Measurements from ENCODE around the gene KBTBD13.

Gene KBTBD13

GRCh38 chr15:65076486-65077290 is at the start of gene KBTBD13:
Gene KBTBD13 (plus strand): TSS chr15:65076746. CDS start chr15:65076816, 70 bp downstream.
- no peak for DNase-seq (ENCODE audit: low spot score)

DNA sequence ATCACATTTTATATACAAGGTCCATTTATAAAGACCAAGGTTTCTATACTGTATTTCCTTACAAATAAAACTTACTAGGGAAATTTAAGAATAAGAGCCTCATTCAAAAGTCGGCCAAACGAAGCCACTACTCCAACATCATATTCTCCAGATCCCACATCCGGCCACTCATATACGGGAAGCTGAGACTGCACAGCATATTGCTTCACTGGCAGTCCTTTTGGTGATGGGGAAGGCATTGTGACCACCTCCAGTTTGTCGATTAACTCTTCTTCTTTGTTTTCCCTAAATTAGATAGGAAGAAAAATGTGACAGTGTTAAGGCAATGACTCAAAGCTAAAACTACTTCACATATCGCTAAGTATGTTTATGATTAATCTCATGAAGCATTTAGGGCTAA is 49.8 kb upstream of the KBTBD13 start:
- no peak for DNase-seq (ENCODE audit: low spot score)

GRCh38 chr15:65027593-65027992 is 49.0 kb upstream of the KBTBD13 start:
- no peak for DNase-seq (ENCODE audit: low spot score)

GRCh38 chr15:65028338-65028737 is 48.2 kb upstream of the KBTBD13 start:
- peak; percentile 15 for DNase-seq (ENCODE audit: low spot score)

DNA sequence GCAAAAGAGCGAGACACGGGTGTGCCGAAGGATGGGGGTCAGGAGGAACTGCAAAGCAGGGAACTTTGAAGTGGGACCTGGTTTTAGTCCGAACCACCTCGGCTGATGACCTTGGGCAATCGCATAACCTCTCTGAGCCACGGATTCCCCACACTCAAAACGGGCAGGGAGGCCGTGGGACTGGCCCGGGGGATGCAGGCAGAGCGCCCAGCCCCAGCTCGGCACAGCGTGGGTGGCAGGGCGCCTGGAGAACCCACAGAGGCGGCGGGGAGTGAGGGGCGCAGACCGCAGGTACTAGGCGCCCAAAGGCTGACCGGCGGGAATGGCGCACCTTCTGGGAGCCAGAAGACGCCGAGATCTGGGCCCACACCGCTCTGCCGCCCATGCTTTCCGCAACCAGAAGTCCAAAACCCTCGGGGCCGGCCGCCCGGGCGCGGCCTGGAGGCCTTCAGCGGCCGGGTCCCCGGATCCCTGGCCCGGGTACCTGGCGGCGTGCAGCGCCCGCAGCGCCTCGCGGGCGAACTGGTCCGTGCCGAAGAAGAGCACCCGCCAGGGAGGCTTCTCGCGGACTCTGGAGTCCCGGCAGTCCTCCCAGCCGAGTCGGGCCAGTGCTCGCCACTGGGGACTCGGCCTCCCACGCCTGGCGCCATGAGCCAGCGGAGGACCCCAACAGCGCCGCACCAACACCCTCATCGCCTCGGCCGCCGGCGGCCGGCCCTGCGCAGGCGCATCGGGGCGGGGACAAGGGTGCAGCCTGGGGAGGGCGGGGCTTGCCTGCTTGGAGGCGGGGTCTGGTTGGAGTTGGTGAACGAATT is 47.4 kb upstream of the KBTBD13 start, which contains the start of gene MTFMT:
TSS of gene MTFMT (minus strand) at position 719 of the 815 bp plus-strand sequence. CDS start at position 693, 26 bp downstream.
- peak; percentile 100 for DNase-seq (ENCODE audit: low spot score)

DNA sequence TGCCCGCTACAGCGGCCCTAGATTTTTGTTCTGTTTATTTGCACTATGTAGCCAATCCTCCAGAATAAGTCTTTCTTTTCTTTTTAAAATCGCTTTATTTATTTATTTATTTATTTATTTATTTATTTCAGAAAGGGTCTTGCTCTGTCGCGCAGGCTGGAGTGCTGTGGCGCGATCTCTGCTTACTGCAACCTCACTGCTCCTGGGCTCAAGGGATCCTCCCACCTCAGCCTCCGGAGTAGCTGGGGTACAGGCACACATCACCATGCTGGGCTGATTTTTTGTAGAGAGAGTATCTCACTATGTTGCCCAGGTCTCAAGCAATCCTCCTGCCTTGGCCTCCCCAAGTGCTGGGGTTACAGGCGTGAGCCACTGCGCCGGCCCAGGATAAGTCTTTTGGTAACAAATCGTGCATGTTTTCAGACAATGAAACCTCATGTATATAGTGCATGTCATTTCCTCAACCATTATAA is 46.8 kb upstream of the KBTBD13 start:
- DNase-seq (ENCODE audit: low spot score) = no peak

DNA sequence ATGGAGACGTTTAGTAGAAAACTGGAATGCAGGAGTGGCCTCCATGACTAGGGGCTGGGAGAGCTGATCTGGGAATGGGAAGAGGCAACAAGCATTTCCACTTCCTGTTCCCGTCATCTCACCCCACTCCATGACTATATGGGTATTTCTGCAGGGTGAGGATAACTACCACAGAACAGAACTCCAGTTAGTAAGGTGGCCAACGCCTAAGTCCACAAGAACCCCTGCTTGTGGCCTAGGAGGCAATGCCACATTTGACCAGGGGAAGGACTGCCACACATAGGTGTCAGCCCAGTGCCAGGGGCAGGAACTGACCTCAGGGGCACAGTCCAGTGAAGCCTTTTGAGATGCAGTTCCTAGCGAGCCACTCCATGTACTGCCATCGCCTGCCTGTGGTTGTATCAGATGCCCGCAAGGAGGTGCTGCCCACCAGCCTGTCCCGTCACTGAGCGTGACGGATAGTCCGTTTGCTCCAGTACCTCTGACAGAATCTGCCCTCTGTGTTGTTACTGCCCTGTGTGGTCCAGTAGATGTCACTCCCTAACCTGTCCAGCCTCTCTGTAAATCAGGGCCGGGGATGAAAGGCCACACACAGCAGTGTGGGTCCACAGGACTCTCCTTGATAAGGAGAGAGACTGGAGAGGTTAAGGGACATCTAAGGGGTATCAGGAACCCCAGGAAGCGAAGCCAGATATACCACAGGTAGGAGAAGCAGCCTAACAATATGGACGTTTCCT is 43.6 kb upstream of the KBTBD13 start:
- DNase-seq (ENCODE audit: low spot score) = peak; percentile 66

DNA sequence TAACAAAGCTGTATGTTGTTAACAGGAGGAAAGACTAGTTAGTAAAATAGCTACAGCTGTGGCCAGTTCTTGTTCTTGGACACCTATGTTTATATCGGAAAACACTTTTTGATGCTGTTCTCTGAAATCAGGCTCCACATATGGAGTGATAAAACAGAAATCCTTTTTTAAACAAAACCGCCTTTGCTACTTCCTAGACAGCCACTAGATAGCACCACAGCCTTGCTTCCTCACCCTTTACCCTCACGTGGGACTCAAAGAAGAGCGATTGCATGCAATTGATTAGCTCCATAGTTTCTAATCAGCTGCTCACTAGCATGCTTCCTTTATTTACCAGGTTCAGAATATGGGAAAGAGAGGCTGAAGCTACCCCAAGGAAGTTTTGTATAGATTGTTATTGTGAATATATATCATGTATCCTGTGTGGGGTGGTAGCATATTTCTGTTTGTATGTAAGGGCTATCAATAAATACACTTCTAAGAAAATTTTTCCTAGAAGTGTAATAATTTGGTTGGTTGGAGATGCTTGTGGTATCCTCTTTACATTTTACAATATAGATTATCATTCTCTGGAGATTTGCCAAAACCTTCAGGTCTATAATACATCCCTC is 42.8 kb upstream of the KBTBD13 start:
- DNase-seq (ENCODE audit: low spot score) = peak; percentile 71

GRCh38 chr15:65034719-65035118 is 41.8 kb upstream of the KBTBD13 start:
- DNase-seq (ENCODE audit: low spot score) = no peak

DNA sequence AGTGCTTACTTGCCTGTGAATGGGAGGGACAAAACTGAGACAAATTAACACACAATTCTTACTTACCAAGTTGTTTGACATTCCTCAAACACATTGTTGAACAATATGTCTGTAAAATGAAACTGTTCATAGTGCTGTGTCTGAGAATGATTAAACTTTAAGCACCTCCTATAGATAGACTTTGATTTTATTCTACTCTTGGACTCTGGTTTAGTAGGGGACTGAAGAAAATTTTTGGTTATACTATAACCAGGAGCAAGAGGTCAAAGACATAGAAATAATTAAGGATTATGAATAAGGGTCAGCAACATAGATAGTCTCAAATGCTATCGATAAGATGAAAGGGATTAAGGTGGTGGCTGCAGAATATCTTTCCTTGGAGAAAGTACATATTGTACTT is 39.2 kb upstream of the KBTBD13 start:
- DNase-seq (ENCODE audit: low spot score) = no peak

DNA sequence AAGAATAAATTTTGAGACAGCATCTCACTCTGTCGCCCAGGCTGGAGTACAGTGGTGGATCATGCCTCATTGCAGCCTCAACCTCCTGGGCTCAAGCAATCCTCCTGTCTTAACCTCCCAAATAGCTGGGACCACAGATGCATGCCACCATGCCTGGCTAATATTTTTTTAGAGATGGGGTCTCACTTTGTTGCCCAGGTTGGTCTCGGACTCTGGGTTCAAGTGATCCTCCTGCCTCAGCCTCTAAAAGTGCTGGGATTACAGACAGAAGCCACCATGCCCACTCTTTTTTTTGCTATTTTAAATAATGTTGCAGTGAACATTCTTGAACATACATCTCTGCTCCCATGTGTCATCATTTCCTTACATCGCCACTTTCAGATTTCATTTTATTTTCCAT is 38.1 kb upstream of the KBTBD13 start:
- DNase-seq (ENCODE audit: low spot score) = no peak

- DNase-seq (ENCODE audit: low spot score) = no peak
Observed at GRCh38 chr15:65038836-65039235, 37.7 kb upstream of the KBTBD13 start.

DNA sequence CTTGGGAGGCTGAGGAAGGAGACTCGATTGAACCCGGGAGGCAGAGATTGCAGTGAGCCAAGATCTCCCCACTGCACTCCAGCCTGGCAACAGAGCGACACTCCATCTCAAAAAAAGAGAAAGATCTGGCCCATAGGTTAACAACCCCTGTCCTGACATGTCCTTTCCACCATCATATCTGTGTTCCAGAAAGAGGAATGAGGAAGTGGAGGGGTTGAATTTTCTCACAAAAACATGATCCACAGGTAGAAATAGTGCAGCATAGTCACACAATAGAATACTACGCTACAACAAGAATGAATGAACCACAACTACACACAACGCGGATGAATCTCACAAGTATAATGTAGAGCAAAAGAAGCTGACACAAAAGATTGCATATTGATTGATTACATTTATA is 36.1 kb upstream of the KBTBD13 start:
- DNase-seq (ENCODE audit: low spot score) = no peak

GRCh38 chr15:65041787-65042186 is 34.8 kb upstream of the KBTBD13 start:
- DNase-seq (ENCODE audit: low spot score) = no peak

DNA sequence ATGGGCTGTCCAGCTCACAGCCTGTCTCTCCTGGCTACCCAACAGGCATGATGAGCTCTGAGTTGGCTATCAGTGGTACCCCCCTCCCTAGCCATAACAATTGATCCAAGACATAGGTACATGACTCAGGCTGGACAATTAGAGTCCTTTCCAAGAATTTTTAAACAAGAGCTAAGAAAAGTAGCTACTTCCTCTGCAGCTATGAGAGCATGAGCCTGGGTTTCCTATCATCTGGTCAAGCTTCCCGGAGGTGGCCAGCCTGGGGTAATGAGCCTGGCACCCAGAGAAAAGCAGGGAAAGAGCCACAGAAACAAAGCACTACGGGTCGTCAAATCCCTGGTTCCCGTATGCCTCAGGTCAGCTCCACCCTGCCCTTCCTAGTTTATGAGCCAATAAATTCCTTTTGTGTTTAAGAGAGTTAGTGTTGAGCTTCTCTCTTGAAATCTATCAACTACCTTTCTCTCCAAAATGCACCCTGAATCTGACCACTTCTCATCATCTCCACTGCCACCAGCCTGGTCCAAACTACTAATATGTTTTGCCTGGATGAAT is 33.7 kb upstream of the KBTBD13 start:
- no peak for DNase-seq (ENCODE audit: low spot score)

- peak; percentile 31 for DNase-seq (ENCODE audit: low spot score)
Observed at GRCh38 chr15:65044218-65044617, 32.3 kb upstream of the KBTBD13 start.

DNA sequence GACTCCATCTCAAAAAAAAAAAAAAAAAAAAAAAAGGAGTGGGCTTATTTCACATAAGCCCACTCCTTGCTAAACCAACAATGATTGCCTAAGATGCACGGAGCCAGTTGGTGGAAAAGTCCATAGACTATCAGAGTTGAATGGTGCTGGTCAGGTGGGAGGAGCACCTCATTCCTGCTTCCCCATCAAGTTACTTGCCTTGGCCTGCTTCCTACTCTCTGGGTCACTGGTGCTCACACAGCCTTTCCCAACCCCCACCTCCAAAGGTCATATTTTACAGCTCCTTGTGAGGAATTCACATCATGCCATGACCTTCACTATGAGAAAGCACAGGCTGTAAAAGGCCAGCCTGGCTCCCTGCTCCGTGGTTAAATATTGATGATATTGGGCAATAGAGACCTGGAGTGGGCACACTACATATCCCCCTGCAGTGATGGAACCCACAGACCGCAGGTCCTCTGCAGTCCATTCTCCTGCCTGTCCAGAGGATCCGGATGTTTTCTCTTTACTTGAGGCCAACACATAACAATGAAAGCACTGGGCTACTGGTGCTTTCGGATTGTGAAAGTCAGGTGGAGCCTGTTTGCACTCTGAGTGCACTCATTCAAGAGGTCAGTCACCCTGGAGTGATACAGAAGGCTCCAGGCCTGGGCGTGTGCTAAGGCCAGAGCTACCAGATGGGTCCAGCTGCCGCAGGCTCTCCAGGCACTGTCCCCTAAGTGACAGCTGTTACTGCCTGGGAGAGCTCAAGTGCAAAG is 31.6 kb upstream of the KBTBD13 start, which contains the start of gene SLC51B:
TSS of gene SLC51B (plus strand) at position 664 of the 758 bp plus-strand sequence. CDS start 4,618 bp downstream, outside the sequence.
- DNase-seq (ENCODE audit: low spot score) = no peak

- no peak for DNase-seq (ENCODE audit: low spot score)
Observed at GRCh38 chr15:65048241-65048640, 28.3 kb upstream of the KBTBD13 start.

DNA sequence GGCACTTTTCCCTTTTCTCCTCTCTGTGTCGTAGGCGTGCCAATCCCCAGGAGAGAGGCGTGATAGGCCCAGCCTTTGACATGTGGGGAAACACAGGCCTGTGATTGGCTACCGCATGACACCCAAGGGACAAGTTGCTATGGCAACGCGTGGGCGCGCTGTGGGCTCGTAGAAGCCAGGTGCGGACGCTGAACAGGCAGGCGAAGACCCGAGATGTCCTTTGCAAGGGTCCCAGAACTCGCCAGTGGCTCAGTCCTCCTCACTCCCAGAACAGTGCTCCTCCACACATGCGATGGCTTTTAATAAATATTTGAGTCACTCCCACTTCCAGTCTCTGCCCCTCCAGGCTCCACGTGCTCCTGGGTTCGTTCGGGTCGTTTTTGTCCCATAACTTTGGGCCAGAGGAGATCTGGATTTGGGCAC is 27.1 kb upstream of the KBTBD13 start:
- peak; percentile 99 for DNase-seq (ENCODE audit: low spot score)

GRCh38 chr15:65050270-65050669 is 26.3 kb upstream of the KBTBD13 start:
- no peak for DNase-seq (ENCODE audit: low spot score)

DNA sequence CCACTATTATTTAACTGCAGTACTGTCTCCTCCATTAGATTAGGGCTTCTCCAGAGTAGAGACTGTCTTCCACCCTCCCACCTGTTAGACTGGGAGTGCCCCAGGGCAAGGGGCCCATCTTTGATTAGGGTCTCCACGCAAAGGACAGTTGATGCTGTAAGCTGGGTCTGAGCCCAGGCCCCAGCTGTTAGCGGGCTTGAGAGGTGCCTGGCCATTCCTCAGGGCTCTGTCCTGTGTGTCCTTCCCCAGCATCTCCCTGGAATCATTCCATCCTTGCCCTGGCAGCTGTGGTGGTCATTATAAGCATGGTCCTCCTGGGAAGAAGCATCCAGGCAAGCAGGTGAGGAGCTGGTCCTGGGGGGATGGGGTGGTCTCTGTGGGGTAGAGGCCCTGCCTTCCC is 25.3 kb upstream of the KBTBD13 start:
- no peak for DNase-seq (ENCODE audit: low spot score)
